Activated CD8-positive, alpha-beta T cell treated with anti-CD3 and anti-CD28 coated beads for 36 hours (primary cell): ENCODE data around the gene ROR2. TPM values are rescaled to one million over a fixed set of nuclear protein-coding genes. Genes with fewer than 3 reads are reported as not detected.

Experiments used
- ATAC-seq: fragments of 200-7000 bp; cut with Tn5 transposase; one replicate; pipeline ENCODE4 v1.10.0; 2021; ENCODE audit warnings: mild to moderate bottlenecking, moderate library complexity
- CTCF ChIA-PET: fragments of 350-600 bp; sonication (Branson Sonifier 250); formaldehyde crosslinking; loops from one replicate; lab custom pipeline; 2021; ENCODE audit warnings: antibody characterized with exemption; lab: Charles Lee
- POLR2A ChIA-PET: fragments of 350-600 bp; sonication (Branson Sonifier 250); formaldehyde crosslinking; loops from one replicate; lab custom pipeline; 2021; ENCODE audit warnings: antibody characterized with exemption; lab: Charles Lee
- DNase-seq: peaks from one replicate; pipeline ENCODE4 v3.0.0-alpha.2; 2020
- H3K27ac Mint-ChIP-seq: one replicate; pipeline ENCODE4 v1.8.0; 2021; ENCODE audit warnings: mild to moderate bottlenecking, mixed read lengths
- H3K27me3 Mint-ChIP-seq: one replicate; pipeline ENCODE4 v1.8.0; 2021; ENCODE audit warnings: mixed read lengths
- H3K36me3 Mint-ChIP-seq: one replicate; pipeline ENCODE4 v1.8.0; 2021; ENCODE audit warnings: low read depth, mixed read lengths
- H3K4me1 Mint-ChIP-seq: one replicate; pipeline ENCODE4 v1.8.0; 2021; ENCODE audit warnings: low read depth, mixed read lengths
- H3K4me3 Mint-ChIP-seq: one replicate; pipeline ENCODE4 v1.8.0; 2021; ENCODE audit warnings: mild to moderate bottlenecking, moderate library complexity, mixed read lengths
- H3K9me3 Mint-ChIP-seq: one replicate; pipeline ENCODE4 v1.8.0; 2021; ENCODE audit warnings: mixed read lengths
- intact Hi-C: fragments of 100-400 bp; cut with micrococcal nuclease; formaldehyde crosslinking; loops from one replicate; pipeline ENCODE4 v1.10.0; 2022
- total RNA-seq, 2 experiments: library from RNA; stranded (reverse); gene quantifications; one replicate each; pipeline ENCODE4 v1.2.3, GENCODE V29; 2021
- TF ChIP-seq, protein P1 (sequence below): fragments of 200-600 bp; IDR thresholded peaks from one replicate; pipeline ENCODE4 v1.8.0; 2022; ENCODE audit warnings: antibody characterized with exemption, mild to moderate bottlenecking

ROR2 gene
- total RNA-seq, 2 experiments from 2014 or later: not detected

DNA sequence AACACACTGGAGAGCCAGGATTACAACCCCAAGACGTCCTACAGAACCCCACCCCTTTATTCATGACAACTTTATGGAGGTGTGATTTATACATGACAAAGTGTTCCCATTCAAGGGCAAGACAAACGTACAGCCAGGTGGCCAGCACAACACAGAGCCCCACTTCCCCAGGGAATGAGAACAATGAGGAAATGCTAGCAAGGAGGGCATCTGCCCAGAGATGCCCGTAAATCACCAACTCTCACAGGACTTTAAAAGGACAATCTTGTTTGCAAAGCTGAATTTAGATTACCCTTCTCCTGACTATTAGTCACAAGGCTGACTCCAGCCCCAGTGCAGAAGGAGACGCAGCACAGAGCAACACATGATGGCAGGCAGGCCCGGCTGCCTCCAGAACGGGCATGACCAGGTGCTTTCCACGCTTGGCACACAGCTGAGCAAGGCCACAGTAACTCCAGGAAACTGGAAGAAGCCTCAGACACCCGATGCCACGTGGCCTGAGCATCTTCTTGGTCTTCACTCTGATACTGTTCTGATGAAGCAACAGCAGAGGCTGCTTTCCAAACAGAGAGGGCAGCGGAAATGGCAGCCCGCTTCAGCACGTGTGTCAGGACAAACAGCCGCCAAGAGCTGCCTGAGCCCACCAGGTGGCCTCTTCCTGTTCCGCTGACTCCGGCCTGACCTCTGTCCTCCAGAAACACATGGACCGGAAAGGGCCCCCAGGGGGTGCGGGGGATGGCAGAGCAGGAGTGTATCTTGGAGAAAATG is 51.4 kb downstream of the ROR2 start:
- POLR2A ChIA-PET: no interaction called here
- CTCF ChIA-PET: no interaction called here
- DNase-seq: no peak
- TF ChIP-seq, protein P1, sequence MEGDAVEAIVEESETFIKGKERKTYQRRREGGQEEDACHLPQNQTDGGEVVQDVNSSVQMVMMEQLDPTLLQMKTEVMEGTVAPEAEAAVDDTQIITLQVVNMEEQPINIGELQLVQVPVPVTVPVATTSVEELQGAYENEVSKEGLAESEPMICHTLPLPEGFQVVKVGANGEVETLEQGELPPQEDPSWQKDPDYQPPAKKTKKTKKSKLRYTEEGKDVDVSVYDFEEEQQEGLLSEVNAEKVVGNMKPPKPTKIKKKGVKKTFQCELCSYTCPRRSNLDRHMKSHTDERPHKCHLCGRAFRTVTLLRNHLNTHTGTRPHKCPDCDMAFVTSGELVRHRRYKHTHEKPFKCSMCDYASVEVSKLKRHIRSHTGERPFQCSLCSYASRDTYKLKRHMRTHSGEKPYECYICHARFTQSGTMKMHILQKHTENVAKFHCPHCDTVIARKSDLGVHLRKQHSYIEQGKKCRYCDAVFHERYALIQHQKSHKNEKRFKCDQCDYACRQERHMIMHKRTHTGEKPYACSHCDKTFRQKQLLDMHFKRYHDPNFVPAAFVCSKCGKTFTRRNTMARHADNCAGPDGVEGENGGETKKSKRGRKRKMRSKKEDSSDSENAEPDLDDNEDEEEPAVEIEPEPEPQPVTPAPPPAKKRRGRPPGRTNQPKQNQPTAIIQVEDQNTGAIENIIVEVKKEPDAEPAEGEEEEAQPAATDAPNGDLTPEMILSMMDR: no peak
- H3K4me1 Mint-ChIP-seq: no peaks in the 10 kb centered on the region
- peaks cover 12% of the 10 kb centered on the region for H3K27me3 Mint-ChIP-seq
- no peaks in the 10 kb centered on the region for H3K9me3 Mint-ChIP-seq
- no peak overlapping the region for H3K27ac Mint-ChIP-seq
- intact Hi-C loops: no loop called here
- H3K4me3 Mint-ChIP-seq: no peak overlapping the region
- no peaks in the 10 kb centered on the region for H3K36me3 Mint-ChIP-seq
- no peak for ATAC-seq

DNA sequence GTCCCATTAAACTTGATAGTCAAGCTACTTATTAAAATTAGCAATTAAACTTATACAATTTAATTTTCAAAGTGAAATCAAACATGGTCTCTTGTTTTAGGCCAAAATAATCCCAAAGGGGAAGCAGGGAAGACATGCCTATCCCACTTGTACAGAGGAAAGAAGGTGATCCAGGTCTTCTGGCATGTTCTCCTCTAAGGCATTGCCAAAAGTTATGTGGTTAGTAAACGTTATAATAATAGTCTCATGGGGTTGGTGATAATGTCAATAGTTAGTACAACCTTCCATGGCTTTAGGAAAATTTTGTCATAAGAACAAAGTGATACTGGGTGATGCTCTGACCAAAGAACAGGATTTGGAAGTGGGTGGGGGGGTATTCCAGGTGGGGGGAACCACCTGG is 52.8 kb downstream of the ROR2 start:
- H3K36me3 Mint-ChIP-seq: no peaks in the 10 kb centered on the region
- H3K27me3 Mint-ChIP-seq: peaks cover 14% of the 10 kb centered on the region
- intact Hi-C loops: no loop called here
- H3K27ac Mint-ChIP-seq: no peak overlapping the region
- H3K9me3 Mint-ChIP-seq: no peaks in the 10 kb centered on the region
- ChIA-PET POLR2A (no interaction called here), CTCF (interaction anchor here (0.8 kb wide), 1 partner anchor 122 kb away, joined by 3 read pairs; no protein-coding TSS in a partner anchor)
- TF ChIP-seq, protein P1: no peak
- H3K4me3 Mint-ChIP-seq: no peak overlapping the region
- no peak for DNase-seq
- no peak for ATAC-seq
- no peaks in the 10 kb centered on the region for H3K4me1 Mint-ChIP-seq

DNA sequence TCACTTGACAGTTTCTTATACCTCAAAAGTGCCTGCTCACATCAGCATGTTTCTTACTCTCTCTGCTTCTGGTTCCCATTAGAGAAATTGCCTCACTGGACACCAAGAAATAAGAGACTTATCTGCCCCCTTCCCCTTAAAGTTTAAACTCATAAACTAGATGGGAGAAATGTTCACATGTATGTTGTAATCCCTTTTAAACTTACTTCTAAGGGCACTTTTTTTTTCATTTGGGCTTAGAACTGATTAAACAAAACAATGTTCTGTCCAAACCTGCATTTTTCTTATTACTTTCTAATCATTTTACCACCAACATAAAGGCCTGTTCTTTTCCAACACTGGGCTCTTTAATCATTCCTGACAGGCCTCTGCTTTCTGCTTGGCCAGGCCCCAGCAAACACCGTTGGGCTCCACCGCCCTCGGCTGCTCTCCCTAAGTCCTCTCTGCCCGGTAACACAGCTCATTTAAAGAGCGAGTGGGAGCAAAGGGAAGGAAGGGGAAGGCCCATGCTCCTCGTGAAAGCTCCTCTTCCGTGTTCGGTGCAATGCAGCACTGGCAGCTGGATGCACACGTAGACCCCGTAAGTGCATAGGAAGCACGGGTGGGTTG is 53.4 kb downstream of the ROR2 start:
- ATAC-seq: no peak
- Mint-ChIP-seq H3K4me1 (no peaks in the 10 kb centered on the region), H3K27ac (no peak overlapping the region), H3K36me3 (no peaks in the 10 kb centered on the region), H3K9me3 (no peaks in the 10 kb centered on the region), H3K4me3 (no peak overlapping the region), H3K27me3 (peaks cover 14% of the 10 kb centered on the region)
- TF ChIP-seq, protein P1: no peak
- DNase-seq: no peak
- CTCF ChIA-PET: interaction anchor here (0.8 kb wide), 1 partner anchor 121 kb away, joined by 3 read pairs; no protein-coding TSS in a partner anchor
- POLR2A ChIA-PET: no interaction called here
- intact Hi-C loops: no loop called here

DNA sequence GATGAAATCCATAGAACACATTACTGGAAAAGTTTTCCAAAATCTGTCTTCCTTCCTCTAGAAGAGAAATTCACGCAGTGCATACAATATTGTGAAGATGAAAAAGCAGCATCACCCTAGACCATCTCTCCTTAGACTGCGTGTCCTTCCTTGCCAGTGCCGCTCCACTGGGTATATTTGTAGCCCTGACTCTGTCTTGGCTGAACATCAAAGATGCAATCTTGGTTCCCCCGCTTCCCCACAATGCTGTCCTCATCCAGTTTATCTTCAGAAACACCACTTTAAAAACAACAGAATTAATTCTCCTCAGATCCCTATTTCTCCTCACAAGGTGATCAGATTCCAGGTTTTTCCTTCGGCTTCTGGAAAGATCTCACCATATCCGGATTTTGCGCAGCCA is 53.9 kb downstream of the ROR2 start:
- intact Hi-C loops: no loop called here
- POLR2A ChIA-PET: no interaction called here
- Mint-ChIP-seq H3K4me1 (no peaks in the 10 kb centered on the region), H3K27me3 (peaks cover 14% of the 10 kb centered on the region), H3K27ac (no peak overlapping the region), H3K36me3 (no peaks in the 10 kb centered on the region), H3K4me3 (no peak overlapping the region), H3K9me3 (no peaks in the 10 kb centered on the region)
- TF ChIP-seq, protein P1: no peak
- DNase-seq (no peak), ATAC-seq (no peak)
- CTCF ChIA-PET: interaction anchor here (0.8 kb wide), 1 partner anchor 121 kb away, joined by 3 read pairs; no protein-coding TSS in a partner anchor

DNA sequence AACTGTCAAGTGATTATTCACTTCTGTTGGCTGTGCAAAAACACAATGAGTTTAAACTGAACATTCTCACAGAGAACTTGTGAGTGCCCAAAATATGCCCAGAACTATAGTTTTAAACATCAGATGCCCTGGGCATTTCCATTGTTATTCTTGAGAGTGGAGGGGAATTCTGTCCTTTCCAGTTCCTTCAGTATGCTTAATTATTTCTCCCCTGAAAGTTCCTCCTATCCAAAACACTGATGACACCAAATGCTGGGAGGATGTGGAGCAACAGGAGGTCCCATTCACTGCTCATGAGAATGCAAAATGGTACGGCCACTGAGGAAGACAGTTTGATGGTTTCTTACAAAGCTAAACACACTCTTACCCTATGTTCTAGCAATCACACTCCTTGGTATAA is 55.5 kb downstream of the ROR2 start:
- ChIA-PET POLR2A (no interaction called here), CTCF (no interaction called here)
- TF ChIP-seq, protein P1: no peak
- Mint-ChIP-seq H3K27ac (no peak overlapping the region), H3K27me3 (peaks cover 14% of the 10 kb centered on the region), H3K9me3 (no peaks in the 10 kb centered on the region), H3K4me1 (no peaks in the 10 kb centered on the region), H3K36me3 (no peaks in the 10 kb centered on the region), H3K4me3 (no peak overlapping the region)
- intact Hi-C loops: no loop called here
- ATAC-seq (no peak), DNase-seq (no peak)
